ENCODE results near the gene PGAP3.

The PGAP3 gene

GRCh38 chr17:39666601-39667261 lies 21.1 kb downstream of the PGAP3 start:
- peaks cover 5% of the 10 kb centered on the region for H3K4me1 Mint-ChIP-seq
- no peak overlapping the region for H3K27ac Mint-ChIP-seq
- TF ChIP-seq CTCF (IDR thresholded peaks at IDR 0.05; ENCODE audit: unreplicated experiment in 3 of 3), result no peak
- H3K9me3 Mint-ChIP-seq, result no peaks in the 10 kb centered on the region
- H3K36me3 Mint-ChIP-seq (ENCODE audit: low read depth), result peaks cover 1% of the 10 kb centered on the region
- peak overlapping the region in 2 of 3 experiments; percentile 60 to 70 for H3K4me3 Mint-ChIP-seq
- peaks cover 57% of the 10 kb centered on the region for H3K27me3 Mint-ChIP-seq (ENCODE audit: low read depth)

- H3K4me3 Mint-ChIP-seq, result peak overlapping the region in 2 of 3 experiments; percentile 12 to 62
- H3K4me1 Mint-ChIP-seq, result peaks cover 9% of the 10 kb centered on the region
Observed at GRCh38 chr17:39666231-39666600, 21.6 kb downstream of the PGAP3 start.

GRCh38 chr17:39665642-39666224 lies 22.1 kb downstream of the PGAP3 start:
- Mint-ChIP-seq H3K9me3 (no peaks in the 10 kb centered on the region), H3K36me3 (ENCODE audit: low read depth) (peaks cover 8% of the 10 kb centered on the region), H3K4me1 (peaks cover 14% of the 10 kb centered on the region), H3K27ac (no peak overlapping the region), H3K27me3 (ENCODE audit: low read depth) (peaks cover 52% of the 10 kb centered on the region), H3K4me3 (peak overlapping the region in 2 of 3 experiments; percentile 50 to 62)
- TF ChIP-seq CTCF (IDR thresholded peaks at IDR 0.05; ENCODE audit: unreplicated experiment in 3 of 3), result peak in 1 of 3 experiments; percentile 6

More at GRCh38 chr17:39666231-39666600, 21.6 kb downstream of the PGAP3 start:
- Mint-ChIP-seq H3K9me3 (no peaks in the 10 kb centered on the region), H3K27me3 (ENCODE audit: low read depth) (peaks cover 54% of the 10 kb centered on the region), H3K36me3 (ENCODE audit: low read depth) (peaks cover 6% of the 10 kb centered on the region), H3K27ac (no peak overlapping the region)
- TF ChIP-seq CTCF (IDR thresholded peaks at IDR 0.05; ENCODE audit: unreplicated experiment in 3 of 3), result no peak

- TF ChIP-seq CTCF (IDR thresholded peaks at IDR 0.05; ENCODE audit: unreplicated experiment in 3 of 3), result no peak
- Mint-ChIP-seq H3K27me3 (ENCODE audit: low read depth) (peaks cover 45% of the 10 kb centered on the region), H3K9me3 (no peaks in the 10 kb centered on the region), H3K27ac (no peak within 1 kb of the TSS), H3K36me3 (ENCODE audit: low read depth) (peaks cover 8% of the 10 kb centered on the region), H3K4me1 (peaks cover 14% of the 10 kb centered on the region), H3K4me3 (peak within 1 kb of the TSS; percentile 50 to 62 (median 50))
Observed at GRCh38 chr17:39664581-39665561, 23.0 kb downstream of the PGAP3 start, which contains the start of gene TCAP. Gene TCAP (plus strand): TSS chr17:39665349. CDS start chr17:39665360, 11 bp downstream.

GRCh38 chr17:39663688-39664580 lies 23.9 kb downstream of the PGAP3 start:
- Mint-ChIP-seq H3K9me3 (no peaks in the 10 kb centered on the region), H3K36me3 (ENCODE audit: low read depth) (peaks cover 8% of the 10 kb centered on the region), H3K4me1 (peaks cover 14% of the 10 kb centered on the region), H3K4me3 (no peak overlapping the region), H3K27ac (no peak overlapping the region), H3K27me3 (ENCODE audit: low read depth) (peaks cover 37% of the 10 kb centered on the region)
- TF ChIP-seq CTCF (IDR thresholded peaks at IDR 0.05; ENCODE audit: unreplicated experiment in 3 of 3), result no peak
